HepG2 (cell line): ENCODE results near the gene PDLIM4. TPM values are rescaled to one million over a fixed set of nuclear protein-coding genes. Genes with fewer than 3 reads are reported as not detected.
A peak's percentile ranks its signal among the peaks of the same experiment; 100 is the strongest.

Experiments used
- ATRX ChIP-seq: sonication (generic); formaldehyde crosslinking; IDR thresholded peaks from 2 replicates; pipeline ENCODE4 v1.4.0; 2020; ENCODE audit warnings: missing genetic modification reagents, borderline replicate concordance
- BHLHE40 ChIP-seq: IDR thresholded peaks from 2 replicates; pipeline ENCODE4 v1.6.1; 2011; ENCODE audit warnings: low read length, improper control_type of control experiment
- CREM ChIP-seq, 2 experiments: sonication (generic) in 1 of 2; formaldehyde crosslinking in 1 of 2; IDR thresholded peaks; 2 replicates each; pipeline versions ENCODE4 v1.4.0 to v1.6.1; 2016 to 2020; ENCODE audit warnings: antibody characterized with exemption in 1 of 2, mild to moderate bottlenecking in 1 of 2, missing genetic modification reagents in 1 of 2
- FLYWCH1 ChIP-seq: sonication (generic); formaldehyde crosslinking; IDR thresholded peaks from 2 replicates; pipeline ENCODE4 v1.8.1; 2023; ENCODE audit warnings: mild to moderate bottlenecking, missing genetic modification reagents
- HMGXB3 ChIP-seq: sonication (generic); formaldehyde crosslinking; IDR thresholded peaks from 2 replicates; pipeline ENCODE4 v1.4.0; 2020; ENCODE audit warnings: missing genetic modification reagents, borderline replicate concordance
- NFE2 ChIP-seq: sonication (generic); formaldehyde crosslinking; IDR thresholded peaks from 2 replicates; pipeline ENCODE4 v1.4.0; 2020; ENCODE audit warnings: missing genetic modification reagents
- NR2F1 ChIP-seq, 2 experiments: fragments of 450-650 bp in 1 of 2; formaldehyde crosslinking in 1 of 2; IDR thresholded peaks; 2 replicates each; pipeline versions ENCODE4 v1.5.0 to v1.6.1; 2016 to 2020; ENCODE audit warnings: mild to moderate bottlenecking in 1 of 2, missing compliant biosample characterization in 1 of 2, missing genetic modification reagents in 1 of 2, moderate library complexity in 1 of 2
- PAX8 ChIP-seq: sonication (generic); formaldehyde crosslinking; IDR thresholded peaks from 2 replicates; pipeline ENCODE4 v1.8.0; 2022; ENCODE audit warnings: mild to moderate bottlenecking, missing genetic modification reagents, borderline replicate concordance
- SALL1 ChIP-seq: sonication (generic); formaldehyde crosslinking; IDR thresholded peaks from 2 replicates; pipeline ENCODE4 v1.8.0; 2022; ENCODE audit warnings: mild to moderate bottlenecking, missing genetic modification reagents
- SMARCE1 ChIP-seq: fragments of 450-650 bp; IDR thresholded peaks from 2 replicates; pipeline ENCODE4 v1.6.1; 2017; ENCODE audit warnings: borderline replicate concordance
- ZBTB42 ChIP-seq: sonication (generic); formaldehyde crosslinking; IDR thresholded peaks from 2 replicates; pipeline ENCODE4 v1.5.0; 2020; ENCODE audit warnings: mild to moderate bottlenecking, missing genetic modification reagents
- ZC3H13 ChIP-seq: sonication (generic); formaldehyde crosslinking; IDR thresholded peaks from 2 replicates; pipeline ENCODE4 v1.8.1; 2023; ENCODE audit warnings: mild to moderate bottlenecking, missing genetic modification reagents, moderate library complexity
- ZC3H4 ChIP-seq: sonication (generic); formaldehyde crosslinking; IDR thresholded peaks from 2 replicates; pipeline ENCODE4 v1.4.0; 2020; ENCODE audit warnings: missing genetic modification reagents, borderline replicate concordance
- ZKSCAN5 ChIP-seq: sonication (generic); formaldehyde crosslinking; IDR thresholded peaks from 2 replicates; pipeline ENCODE4 v1.5.1; 2020; ENCODE audit warnings: mild to moderate bottlenecking, missing genetic modification reagents
- ZNF230 ChIP-seq: sonication (generic); formaldehyde crosslinking; IDR thresholded peaks from 2 replicates; pipeline ENCODE4 v1.4.0; 2020; ENCODE audit warnings: mild to moderate bottlenecking, missing genetic modification reagents
- ZNF263 ChIP-seq: sonication (generic); formaldehyde crosslinking; IDR thresholded peaks from 2 replicates; pipeline ENCODE4 v1.4.0; 2020; ENCODE audit warnings: missing genetic modification reagents
- ZNF329 ChIP-seq: sonication (generic); formaldehyde crosslinking; IDR thresholded peaks from 2 replicates; pipeline ENCODE4 v1.9.0; 2021; ENCODE audit warnings: low read depth, mild to moderate bottlenecking, missing genetic modification reagents
- ZNF550 ChIP-seq: sonication (generic); formaldehyde crosslinking; IDR thresholded peaks from 2 replicates; pipeline ENCODE4 v1.4.0; 2020; ENCODE audit warnings: mild to moderate bottlenecking, missing genetic modification reagents, borderline replicate concordance
- ZNF556 ChIP-seq: sonication (generic); formaldehyde crosslinking; IDR thresholded peaks from 2 replicates; pipeline ENCODE4 v1.4.0; 2020; ENCODE audit warnings: mild to moderate bottlenecking, missing genetic modification reagents, borderline replicate concordance
- ZSCAN12 ChIP-seq: sonication (generic); formaldehyde crosslinking; IDR thresholded peaks from 2 replicates; pipeline ENCODE4 v1.9.0; 2021; ENCODE audit warnings: mild to moderate bottlenecking, missing genetic modification reagents
- polyA plus RNA-seq, 8 experiments: library from polyadenylated mRNA; depleted of rRNA in 3 of 8; stranded (reverse) in 7 of 8; unstranded in 1 of 8; fragments of >200 nt; fragmentation: Illumina TruSeq in 4 of 8; extraction: Trizol in 4 of 8; gene quantifications; 2 replicates each; pipeline versions ENCODE4 v1.2.1 to v1.2.3, GENCODE V29; 2011 to 2016; ENCODE audit warnings: low read depth in 4 of 8, missing spikeins in 1 of 8, mixed read lengths in 1 of 8; ENCODE audit not compliant: insufficient read depth in 1 of 8
- total RNA-seq, 5 experiments: library from RNA; depleted of rRNA; stranded (reverse); fragments of >200 nt; fragmentation: Illumina TruSeq; extraction: Trizol; gene quantifications; 2 replicates each; pipeline ENCODE4 v1.2.3, GENCODE V29; 2016; ENCODE audit warnings: low read depth in 1 of 5

Gene PDLIM4
- total and polyA plus RNA-seq, 2 of the 13 experiments (the other 11 are each of a cell fraction or from before 2014, with no cell fraction given): 1.1 to 2.3 TPM

DNA sequence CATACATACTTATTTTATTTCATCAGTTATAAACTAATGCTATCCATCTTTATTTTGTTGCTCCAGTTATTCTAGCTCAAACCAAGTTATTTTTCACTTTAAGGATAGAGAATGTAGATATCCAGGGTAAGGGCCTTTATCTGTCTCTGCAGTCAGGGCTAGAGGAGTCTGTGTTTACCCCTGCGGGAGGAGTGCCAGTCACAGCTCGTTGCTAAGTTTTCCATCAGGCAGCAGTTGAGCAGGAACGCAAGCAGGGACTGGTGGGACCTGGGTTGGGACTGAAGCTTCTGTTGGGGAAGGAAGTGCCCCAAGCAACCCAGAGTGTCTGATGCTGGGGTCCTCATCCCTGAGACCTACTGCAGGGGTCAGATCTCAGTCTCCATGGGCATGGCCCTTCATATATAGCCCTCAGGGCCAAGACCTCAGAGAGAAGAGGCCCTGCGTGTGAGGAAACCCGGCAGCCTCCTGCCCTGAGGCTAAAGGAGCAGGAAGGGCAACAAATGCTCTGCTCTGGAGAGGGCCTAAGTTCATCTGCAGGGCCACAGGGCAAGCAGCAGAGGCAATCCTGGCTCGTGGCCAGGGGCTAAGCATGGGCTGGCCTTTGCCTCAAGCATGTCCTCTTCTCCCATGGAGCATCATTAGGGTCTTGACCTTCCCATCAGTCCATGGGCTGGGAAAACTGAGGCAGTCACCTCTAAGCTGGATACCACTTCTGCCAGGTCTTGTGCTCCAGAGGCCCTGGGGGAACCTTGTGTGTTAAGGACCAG lies 43.3 kb downstream of the PDLIM4 start (continued):
- TF ChIP-seq HMGXB3 (no peak), ZC3H13 (CRISPR knock-in tag) (no peak), ZKSCAN5 (no peak), ZNF329 (no peak), PAX8 (CRISPR knock-in tag) (no peak), ZNF230 (CRISPR knock-in tag) (no peak), ZNF550 (CRISPR knock-in tag) (0 out of 2 replicates have a peak, but pooled peaks have one; percentile 78), CREM (IDR thresholded peaks at IDR 0.05) (no peak), CREM (CRISPR knock-in tag; IDR thresholded peaks at IDR 0.05) (no peak), SALL1 (CRISPR knock-in tag) (0 out of 2 replicates have a peak, but pooled peaks have one; percentile 35), FLYWCH1 (CRISPR knock-in tag) (no peak), ZNF263 (CRISPR knock-in tag) (peak; percentile 61; the same call in 1 of the 2 replicates), NR2F1 (CRISPR knock-in tag; IDR thresholded peaks at IDR 0.05) (no peak), ZC3H4 (no peak), ATRX (no peak), SMARCE1 (no peak), BHLHE40 (no peak), ZNF556 (CRISPR knock-in tag) (no peak), ZSCAN12 (CRISPR knock-in tag) (no peak), NFE2 (CRISPR knock-in tag) (no peak), ZBTB42 (CRISPR knock-in tag) (no peak)
